Sigmoid colon (tissue), 4 donors: ENCODE data around the gene XPNPEP2.

Experiments used
- EP300 ChIP-seq, 4 donors: sonication (generic); formaldehyde crosslinking; IDR thresholded peaks; one replicate each; pipeline ENCODE4 v1.6.1; 2017; ENCODE audit warnings: antibody characterized with exemption in 4 of 4
- POLR2A ChIP-seq, 2 donors: fragments of 450-650 bp; IDR thresholded peaks; one replicate each; pipeline ENCODE4 v1.6.1; 2016; ENCODE audit warnings: antibody characterized with exemption in 2 of 2, mild to moderate bottlenecking in 2 of 2, moderate library complexity in 2 of 2
- TF ChIP-seq, protein P1 (sequence below), 4 experiments: fragments of 450-650 bp in 3 of 4; fragments of 200-600 bp in 1 of 4; IDR thresholded peaks; one replicate each; pipeline ENCODE4 v1.5.1; 2016 to 2019; ENCODE audit warnings: antibody characterized with exemption in 4 of 4, mild to moderate bottlenecking in 3 of 4, moderate library complexity in 2 of 4

DNA sequence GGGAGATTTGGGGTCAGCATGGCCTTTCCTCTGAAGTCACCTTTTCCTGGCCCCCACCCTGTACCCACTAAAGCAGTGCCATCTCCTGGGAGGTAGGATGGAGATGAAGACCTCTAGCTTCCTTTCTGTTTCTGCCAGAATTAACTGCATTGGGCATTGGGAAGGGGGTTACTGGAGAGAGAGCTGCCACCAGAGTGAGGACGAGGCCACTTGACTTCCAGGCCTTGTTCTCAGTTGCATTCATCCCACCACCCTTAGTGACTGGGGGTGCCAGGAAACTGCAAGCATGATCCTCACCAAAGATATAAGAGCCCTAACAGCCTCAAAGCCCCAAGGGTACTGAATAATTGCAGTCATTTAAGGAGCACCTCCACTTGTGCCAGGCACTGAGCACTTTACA lies 56.8 kb downstream of the XPNPEP2 start:
- no peak for TF ChIP-seq POLR2A (IDR thresholded peaks at IDR 0.05)
- no peak for TF ChIP-seq EP300 (IDR thresholded peaks at IDR 0.05)
- TF ChIP-seq, protein P1, sequence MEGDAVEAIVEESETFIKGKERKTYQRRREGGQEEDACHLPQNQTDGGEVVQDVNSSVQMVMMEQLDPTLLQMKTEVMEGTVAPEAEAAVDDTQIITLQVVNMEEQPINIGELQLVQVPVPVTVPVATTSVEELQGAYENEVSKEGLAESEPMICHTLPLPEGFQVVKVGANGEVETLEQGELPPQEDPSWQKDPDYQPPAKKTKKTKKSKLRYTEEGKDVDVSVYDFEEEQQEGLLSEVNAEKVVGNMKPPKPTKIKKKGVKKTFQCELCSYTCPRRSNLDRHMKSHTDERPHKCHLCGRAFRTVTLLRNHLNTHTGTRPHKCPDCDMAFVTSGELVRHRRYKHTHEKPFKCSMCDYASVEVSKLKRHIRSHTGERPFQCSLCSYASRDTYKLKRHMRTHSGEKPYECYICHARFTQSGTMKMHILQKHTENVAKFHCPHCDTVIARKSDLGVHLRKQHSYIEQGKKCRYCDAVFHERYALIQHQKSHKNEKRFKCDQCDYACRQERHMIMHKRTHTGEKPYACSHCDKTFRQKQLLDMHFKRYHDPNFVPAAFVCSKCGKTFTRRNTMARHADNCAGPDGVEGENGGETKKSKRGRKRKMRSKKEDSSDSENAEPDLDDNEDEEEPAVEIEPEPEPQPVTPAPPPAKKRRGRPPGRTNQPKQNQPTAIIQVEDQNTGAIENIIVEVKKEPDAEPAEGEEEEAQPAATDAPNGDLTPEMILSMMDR (IDR thresholded peaks at IDR 0.05): no peak
